Measurements from ENCODE around the gene RUNX2.
"Not testable (repeated sequence)": the region's sequence is repeated elsewhere in the genome, so short reads cannot be mapped to it uniquely, and the experiment has no call there.

RUNX2 gene

GRCh38 chr6:45327956-45328522, at the start of gene RUNX2:
Gene RUNX2 (plus strand): TSS chr6:45328330. CDS start chr6:45328727, 397 bp downstream.
- DNase-seq (ENCODE audit: low read depth in 1 of 2, low spot score in 1 of 2) = no peak

GRCh38 chr6:45278367-45278766, 49.8 kb upstream of the RUNX2 start:
- no peak for DNase-seq (ENCODE audit: low read depth in 1 of 2, low spot score in 1 of 2)

DNA sequence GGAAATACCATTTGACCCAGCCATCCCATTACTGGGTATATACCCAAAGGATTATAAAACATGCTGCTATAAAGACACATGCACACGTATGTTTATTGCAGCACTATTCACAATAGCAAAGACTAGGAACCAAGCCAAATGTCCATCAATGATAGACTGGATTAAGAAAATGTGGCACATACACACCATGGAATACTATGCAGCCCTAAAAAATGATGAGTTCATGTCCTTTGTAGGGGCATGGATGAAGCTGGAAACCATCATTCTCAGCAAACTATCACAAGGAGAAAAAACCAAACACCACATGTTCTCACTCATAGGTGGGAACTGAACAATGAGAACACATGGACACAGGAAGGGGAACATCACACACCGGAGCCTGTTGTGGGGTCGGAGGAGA, 41.4 kb upstream of the RUNX2 start:
- not testable (repeated sequence) for DNase-seq (ENCODE audit: low read depth in 1 of 2, low spot score in 1 of 2)

DNA sequence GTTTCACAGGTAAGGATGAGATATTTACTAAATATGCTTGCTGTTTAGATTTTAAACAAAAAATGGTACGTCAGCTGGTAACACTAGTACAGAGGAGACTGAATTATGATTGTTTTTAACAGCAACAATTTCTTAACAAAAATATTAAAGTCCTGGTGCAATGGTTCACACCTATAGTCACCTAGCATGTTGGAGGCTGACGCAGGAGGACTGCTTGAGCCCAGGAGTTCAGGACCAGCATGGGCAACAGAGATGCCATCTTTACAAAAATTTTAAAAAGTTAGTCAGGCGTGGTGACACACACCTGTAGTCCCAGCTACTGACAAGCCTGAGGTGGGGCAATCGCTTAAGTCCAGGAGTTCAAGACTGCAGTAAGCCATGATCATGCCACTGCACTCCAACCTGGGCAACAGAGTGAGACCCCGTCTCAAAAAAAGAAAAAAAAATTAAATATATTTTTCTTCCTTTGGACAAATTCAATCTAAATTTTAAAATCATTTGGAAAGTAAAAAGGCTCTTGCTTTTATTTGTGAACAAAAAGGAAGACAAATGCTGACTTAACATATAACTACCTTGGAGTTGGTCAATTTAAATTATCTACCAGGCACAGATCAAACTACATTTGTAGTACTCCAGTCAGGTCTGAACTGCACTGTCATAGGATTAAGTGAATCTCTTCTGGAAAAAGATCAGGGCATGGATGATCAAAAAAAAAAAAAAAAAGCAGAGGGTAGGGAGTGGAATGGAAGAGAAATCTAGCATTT, 38.2 kb upstream of the RUNX2 start:
- DNase-seq (ENCODE audit: low read depth in 1 of 2, low spot score in 1 of 2) = no peak

GRCh38 chr6:45293306-45293705, 34.8 kb upstream of the RUNX2 start:
- DNase-seq (ENCODE audit: low read depth in 1 of 2, low spot score in 1 of 2) = no peak

DNA sequence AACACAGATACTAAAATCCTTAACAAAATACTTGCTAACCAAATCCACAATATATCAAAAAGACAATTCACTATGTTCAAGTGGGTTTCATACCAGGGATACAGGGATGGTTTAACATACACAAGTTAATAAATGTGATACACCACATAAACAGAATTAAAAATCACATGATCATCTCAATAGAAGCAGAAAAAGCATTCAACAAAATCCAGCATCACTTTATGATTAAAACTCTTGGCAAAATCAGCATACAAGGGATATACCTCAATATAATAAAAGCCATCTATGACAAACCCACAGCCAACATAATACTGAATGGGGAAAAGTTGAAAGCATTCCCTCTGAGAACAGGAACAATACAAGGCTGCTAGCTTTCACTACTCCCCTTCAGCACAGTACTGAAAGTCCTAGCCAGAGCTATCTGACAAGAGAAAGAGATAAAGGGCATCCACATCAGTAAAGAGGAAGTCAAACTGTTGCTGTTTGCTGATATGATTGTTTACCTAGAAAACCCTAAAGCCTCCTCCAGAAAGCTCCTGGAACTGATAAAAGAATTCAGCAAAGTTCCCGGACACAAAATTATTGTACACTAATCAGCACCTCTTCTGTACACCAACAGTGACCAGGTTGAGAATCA, 33.9 kb upstream of the RUNX2 start:
- DNase-seq (ENCODE audit: low read depth in 1 of 2, low spot score in 1 of 2) = not testable (repeated sequence)

GRCh38 chr6:45297320-45297719, 30.8 kb upstream of the RUNX2 start:
- DNase-seq (ENCODE audit: low read depth in 1 of 2, low spot score in 1 of 2) = no peak

DNA sequence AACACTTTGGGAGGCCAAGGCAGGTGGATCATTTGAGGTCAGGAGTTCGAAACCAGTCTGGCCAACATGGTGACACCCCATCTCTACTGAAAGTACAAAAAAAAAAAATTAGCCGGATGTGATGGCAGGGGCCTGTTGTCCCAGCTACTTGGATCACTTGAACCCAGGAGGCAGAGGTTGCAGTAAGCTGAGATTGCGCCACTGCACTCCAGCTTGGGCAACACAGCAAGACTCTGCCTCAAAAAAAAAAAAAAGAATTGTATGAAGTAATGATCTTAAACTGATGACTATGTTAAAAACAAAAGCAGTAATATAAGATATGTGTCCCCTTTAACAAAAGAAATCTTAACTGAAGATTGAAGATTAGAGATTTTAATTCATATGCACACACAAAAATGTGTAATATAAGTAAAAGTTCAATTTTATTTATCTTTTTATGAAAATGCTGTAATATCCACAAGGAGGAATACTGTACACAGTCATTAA, 29.0 kb upstream of the RUNX2 start:
- DNase-seq (ENCODE audit: low read depth in 1 of 2, low spot score in 1 of 2) = no peak

GRCh38 chr6:45300736-45301135, 27.4 kb upstream of the RUNX2 start:
- no peak for DNase-seq (ENCODE audit: low read depth in 1 of 2, low spot score in 1 of 2)

GRCh38 chr6:45301348-45302142, 26.6 kb upstream of the RUNX2 start:
- DNase-seq (ENCODE audit: low read depth in 1 of 2, low spot score in 1 of 2) = no peak

DNA sequence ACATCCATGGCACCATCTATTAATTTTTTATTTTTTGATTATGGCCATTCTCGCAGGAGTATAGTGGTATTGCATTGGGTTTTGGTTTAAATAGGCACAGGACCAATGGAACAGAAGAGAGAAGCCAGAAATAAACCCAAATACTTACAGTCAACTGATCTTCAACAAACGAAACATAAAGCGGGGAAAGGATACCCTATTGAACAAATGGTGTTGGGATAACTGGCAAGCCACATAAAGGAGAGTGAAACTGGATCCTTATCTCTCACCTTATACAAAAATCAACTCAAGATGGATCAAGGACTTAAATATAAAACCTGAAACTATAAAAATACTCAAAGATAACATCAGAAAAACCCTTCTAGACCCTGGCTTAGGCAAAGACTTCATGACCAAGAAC, 25.3 kb upstream of the RUNX2 start:
- no peak for DNase-seq (ENCODE audit: low read depth in 1 of 2, low spot score in 1 of 2)

- no peak for DNase-seq (ENCODE audit: low read depth in 1 of 2, low spot score in 1 of 2)
These were observed 22.6 kb upstream of the RUNX2 start for GRCh38 chr6:45305546-45305945.

DNA sequence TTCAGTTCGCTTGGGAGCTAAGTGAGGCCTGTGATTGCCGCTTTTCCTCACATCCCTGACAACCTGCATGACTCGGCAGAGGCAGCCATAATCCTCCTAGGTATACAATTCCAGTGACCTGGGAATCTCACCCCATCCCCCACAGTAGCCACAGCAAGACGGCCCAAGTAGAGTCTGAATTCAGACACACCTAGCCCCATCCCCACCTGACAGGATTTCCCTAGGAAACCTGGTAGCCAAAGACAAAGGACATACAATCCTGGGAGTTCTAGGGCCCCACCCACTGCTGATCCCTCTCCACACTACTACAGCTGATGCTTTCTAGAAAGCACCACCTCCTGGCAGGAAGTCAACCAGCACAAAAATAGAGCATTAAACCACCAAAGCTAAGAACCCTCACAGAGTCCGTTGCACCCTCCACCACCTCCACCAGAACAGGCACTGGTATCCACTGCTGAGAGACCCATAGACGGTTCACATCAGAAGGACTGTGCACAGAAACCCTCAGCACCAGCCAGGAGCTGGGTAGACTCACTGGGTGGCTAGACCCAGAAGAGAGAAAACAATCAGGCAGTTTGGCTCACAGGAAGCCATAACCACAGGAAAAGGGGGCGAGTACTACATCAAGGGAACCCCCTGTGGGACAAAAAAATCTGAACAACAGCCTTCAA, 17.9 kb upstream of the RUNX2 start:
- no peak for DNase-seq (ENCODE audit: low read depth in 1 of 2, low spot score in 1 of 2)

DNA sequence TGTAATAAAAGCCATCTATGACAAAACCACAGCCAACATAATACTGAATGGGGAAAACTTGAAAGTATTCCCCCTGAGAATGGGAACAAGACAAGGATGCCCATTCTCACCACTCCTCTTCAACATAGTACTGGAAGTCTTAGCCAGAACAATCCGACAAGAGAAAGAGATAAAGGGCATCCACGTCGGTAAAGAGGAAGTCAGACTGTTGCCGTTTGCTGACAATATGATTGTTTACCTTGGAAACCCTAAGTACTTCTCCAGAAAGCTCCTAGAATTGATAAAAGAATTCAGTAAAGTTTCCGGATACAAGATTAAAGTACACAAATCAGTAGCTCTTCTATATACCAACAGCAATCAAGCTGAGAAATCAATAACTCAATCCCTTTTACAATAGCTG, 14.0 kb upstream of the RUNX2 start:
- DNase-seq (ENCODE audit: low read depth in 1 of 2, low spot score in 1 of 2) = no peak

DNA sequence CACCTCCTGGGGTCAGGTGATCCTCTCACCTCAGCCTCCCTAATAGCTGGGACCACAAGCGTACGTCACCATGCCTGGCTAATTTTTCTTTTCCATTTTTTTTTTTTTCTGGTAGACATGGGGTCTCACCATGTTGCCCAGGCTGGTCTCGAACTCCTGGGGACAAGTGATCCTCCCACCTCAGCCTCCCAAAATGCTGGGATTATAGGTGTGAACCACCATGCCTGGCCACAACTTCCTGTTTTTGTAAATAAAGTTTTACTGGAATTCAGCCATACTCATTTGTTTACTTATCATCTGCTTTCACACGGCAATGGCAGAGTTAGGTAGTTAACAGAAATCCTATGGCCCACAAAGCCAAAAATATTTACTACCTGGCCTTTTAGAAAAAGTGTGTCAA, 7.8 kb upstream of the RUNX2 start:
- DNase-seq (ENCODE audit: low read depth in 1 of 2, low spot score in 1 of 2) = no peak

DNA sequence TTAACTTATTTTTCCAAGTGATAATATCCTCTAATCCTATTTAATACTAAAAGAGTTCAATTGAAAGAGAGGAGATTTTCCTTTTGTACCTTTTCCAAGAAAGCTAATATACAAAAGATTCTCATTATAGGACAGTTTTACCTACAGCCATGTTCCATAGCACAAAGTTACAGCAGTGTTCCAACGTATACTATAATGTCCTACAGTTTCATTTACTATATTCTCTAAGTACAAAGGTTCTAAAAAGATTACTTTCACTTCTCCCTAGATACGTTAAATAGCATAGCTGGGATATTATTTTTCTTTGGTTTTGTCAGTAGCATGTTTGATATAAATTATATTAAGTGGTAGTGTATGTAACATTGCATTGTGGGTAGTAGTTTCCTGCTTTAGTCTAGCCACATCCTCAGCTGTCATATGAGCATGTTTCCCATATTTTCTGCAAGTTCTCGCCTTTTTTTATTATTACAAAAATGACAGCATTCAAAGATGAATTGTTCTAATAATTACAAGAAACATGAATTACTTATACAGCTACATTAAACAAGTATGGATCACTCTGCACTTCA, 4.4 kb upstream of the RUNX2 start:
- DNase-seq (ENCODE audit: low read depth in 1 of 2, low spot score in 1 of 2) = no peak

- DNase-seq (ENCODE audit: low read depth in 1 of 2, low spot score in 1 of 2) = no peak
These were observed 1.3 kb upstream of the RUNX2 start for GRCh38 chr6:45326698-45327417.

DNA sequence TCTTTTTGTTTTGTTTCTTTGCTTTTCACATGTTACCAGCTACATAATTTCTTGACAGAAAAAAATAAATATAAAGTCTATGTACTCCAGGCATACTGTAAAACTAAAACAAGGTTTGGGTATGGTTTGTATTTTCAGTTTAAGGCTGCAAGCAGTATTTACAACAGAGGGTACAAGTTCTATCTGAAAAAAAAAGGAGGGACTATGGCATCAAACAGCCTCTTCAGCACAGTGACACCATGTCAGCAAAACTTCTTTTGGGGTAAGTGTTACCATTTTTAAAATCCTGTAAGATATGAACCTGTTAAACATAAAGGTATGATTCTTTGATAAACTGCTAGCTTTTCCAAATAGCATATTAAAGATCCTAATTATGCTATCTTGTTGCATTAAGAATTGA, 393 bp downstream of the RUNX2 start:
- no peak for DNase-seq (ENCODE audit: low read depth in 1 of 2, low spot score in 1 of 2)

- no peak for DNase-seq (ENCODE audit: low read depth in 1 of 2, low spot score in 1 of 2)
These were observed 16.8 kb downstream of the RUNX2 start for GRCh38 chr6:45344900-45345299.

- no peak for DNase-seq (ENCODE audit: low read depth in 1 of 2, low spot score in 1 of 2)
These were observed 22.1 kb downstream of the RUNX2 start for GRCh38 chr6:45350186-45350710.

Data from activated T-helper 1 cell treated with anti-CD3 and anti-CD28 coated beads, Interleukin-2, amount 50 U/mL, for 16 hours (primary cell).